Ishikawa (cell line): ENCODE data around the gene KIF11.

Experiments
- CEBPB ChIP-seq: IDR thresholded peaks from 2 replicates; pipeline ENCODE4 v1.6.1; 2012
- EGR1 ChIP-seq: IDR thresholded peaks from 2 replicates; pipeline ENCODE4 v1.6.1; 2012
- FOXM1 ChIP-seq: IDR thresholded peaks from 2 replicates; pipeline ENCODE4 v1.6.1; 2012; ENCODE audit warnings: low read depth, borderline replicate concordance
- MAX ChIP-seq: IDR thresholded peaks from 2 replicates; pipeline ENCODE4 v1.6.1; 2012
- NFIC ChIP-seq: IDR thresholded peaks from 2 replicates; pipeline ENCODE4 v1.6.1; 2012
- REST ChIP-seq: IDR thresholded peaks from 2 replicates; pipeline ENCODE4 v1.6.1; 2012; ENCODE audit warnings: low read depth, mild to moderate bottlenecking
- TAF1 ChIP-seq: IDR thresholded peaks from 2 replicates; pipeline ENCODE4 v1.6.1; 2012; ENCODE audit warnings: low read depth, mild to moderate bottlenecking
- TCF12 ChIP-seq: IDR thresholded peaks from 2 replicates; pipeline ENCODE4 v1.6.1; 2012; ENCODE audit warnings: low read depth

GRCh38 chr10:92690211-92690914, 97.4 kb downstream of the KIF11 start:
- TF ChIP-seq CEBPB (no peak), TCF12 (no peak), REST (no peak), TAF1 (peak; percentile 54; the same call in 1 of the 2 replicates), MAX (peak; percentile 60; the same call in 1 of the 2 replicates), EGR1 (no peak), NFIC (no peak; the same call in 1 of the 2 replicates), FOXM1 (no peak)
